K562 (cell line): ENCODE results near the gene GDF2. TPM values are rescaled to one million over a fixed set of nuclear protein-coding genes. Genes with fewer than 3 reads are reported as not detected.

ENCODE experiments used
- ATAC-seq: fragments of 200-7000 bp; cut with Tn5 transposase; 3 replicates; pipeline ENCODE4 v1.9.1; 2020; ENCODE audit warnings: moderate library complexity
- BruUV-seq: library from RNA; stranded (reverse); fragments of 400-500 nt; replicated peaks from 2 replicates; lab custom pipeline; 2021; lab: Mats Ljungman, UMichigan
- CTCF ChIA-PET: fragments of 300-600 bp; formaldehyde crosslinking; extraction: SDS; loops from one replicate; lab custom pipeline; 2021; ENCODE audit warnings: low intra/inter-chr PET ratio; lab: Yijun Ruan, JAX
- POLR2A ChIA-PET: fragments of 300-600, 350-650 bp; sonication (Branson Sonifier 250); formaldehyde crosslinking; extraction: SDS; loops from one replicate; lab custom pipeline; 2021; ENCODE audit warnings: antibody characterized with exemption, inconsistent platforms; lab: Yijun Ruan, JAX
- DNase-seq, 4 experiments: peaks; one replicate each; pipeline versions ENCODE4 v3.0.0 to v3.0.0-alpha.2; 2011 to 2018; ENCODE audit warnings: low spot score in 3 of 4, mixed read lengths in 3 of 4; ENCODE audit errors: extremely low read depth in 1 of 4
- FAIRE-seq: peaks from 2 replicates; lab custom pipeline; 2011; peaks lifted over from hg19 to GRCh38; lab: Jason Lieb, UNC
- H2AFZ ChIP-seq: 2 replicates; pipeline ENCODE4 v1.6.0; 2011; ENCODE audit warnings: low read depth, low read length, control low read depth, inconsistent platforms
- H3K27ac ChIP-seq: fragments of 200-600 bp; 3 replicates; pipeline ENCODE4 v1.8.0; 2011; ENCODE audit warnings: low read depth, mild to moderate bottlenecking, control low read depth, inconsistent platforms, low read length, moderate library complexity, mixed read lengths; ENCODE audit errors: extremely low read depth
- H3K27me3 ChIP-seq, 2 experiments: fragments of 300-600 bp in 1 of 2; 2 replicates in 1 of 2; 3 replicates in 1 of 2; pipeline versions ENCODE4 v1.6.0 to v1.8.0; 2011; ENCODE audit warnings: inconsistent platforms in 2 of 2, low read length in 2 of 2, mild to moderate bottlenecking in 1 of 2, mixed read lengths in 1 of 2, moderate library complexity in 1 of 2; ENCODE audit not compliant: control insufficient read depth in 2 of 2, insufficient read depth in 2 of 2
- H3K36me3 ChIP-seq: fragments of 300-600 bp; 3 replicates; pipeline ENCODE4 v1.8.0; 2011; ENCODE audit warnings: mild to moderate bottlenecking, low read length, inconsistent platforms; ENCODE audit not compliant: control insufficient read depth, insufficient read depth
- H3K4me1 ChIP-seq, 2 experiments: fragments of 200-600 bp in 1 of 2; replicated peaks in 1 of 2; 2 replicates in 1 of 2; 3 replicates in 1 of 2; pipeline versions ENCODE4 v1.5.1 to v1.8.0; 2011; ENCODE audit warnings: inconsistent platforms in 2 of 2, low read length in 2 of 2, mild to moderate bottlenecking in 1 of 2, mixed read lengths in 1 of 2, moderate library complexity in 1 of 2; ENCODE audit not compliant: control insufficient read depth in 2 of 2, insufficient read depth in 2 of 2
- H3K4me2 ChIP-seq: 2 replicates; pipeline ENCODE4 v1.6.1; 2011; ENCODE audit warnings: low read length, control low read depth, inconsistent platforms, mixed read lengths; ENCODE audit not compliant: insufficient read depth
- H3K4me3 ChIP-seq: fragments of 200-600 bp; sonication (generic), shearing (Covaris generic); 2 replicates; pipeline ENCODE4 v1.5.1; 2016; ENCODE audit warnings: control low read depth, inconsistent platforms
- H3K79me2 ChIP-seq: fragments of 200-600 bp; 3 replicates; pipeline ENCODE4 v1.8.0; 2011; ENCODE audit warnings: low read length, inconsistent platforms; ENCODE audit not compliant: control insufficient read depth, insufficient read depth
- H3K9ac ChIP-seq, 2 experiments: 2 replicates each; pipeline versions ENCODE4 v1.6.0 to v1.6.1; 2011; ENCODE audit warnings: low read depth in 2 of 2, low read length in 2 of 2, control low read depth in 1 of 2, inconsistent platforms in 1 of 2, mild to moderate bottlenecking in 1 of 2, mixed read lengths in 1 of 2; ENCODE audit not compliant: insufficient read depth in 1 of 2
- H3K9me1 ChIP-seq: one replicate; pipeline ENCODE4 v1.6.0; 2011; ENCODE audit warnings: inconsistent platforms, mild to moderate bottlenecking, low read length, moderate library complexity; ENCODE audit not compliant: control insufficient read depth, insufficient read depth
- H3K9me3 ChIP-seq: replicated peaks from 2 replicates; pipeline ENCODE4 v1.5.1; 2011; ENCODE audit warnings: low read depth, low read length, inconsistent platforms; ENCODE audit not compliant: control insufficient read depth, insufficient read depth
- H4K20me1 ChIP-seq: replicated peaks from 2 replicates; pipeline ENCODE4 v1.6.1; 2011; ENCODE audit warnings: low read length, inconsistent platforms, mixed read lengths; ENCODE audit not compliant: control insufficient read depth, insufficient read depth
- CBX5 ChIP-seq: IDR thresholded peaks from 2 replicates; pipeline ENCODE4 v1.6.1; 2014; ENCODE audit warnings: low read depth, borderline replicate concordance
- KDM4B ChIP-seq, 2 experiments: fragments of 450-650 bp in 1 of 2; sonication (generic) in 1 of 2; IDR thresholded peaks; 2 replicates each; pipeline ENCODE4 v1.6.1; 2016 to 2017; ENCODE audit warnings: borderline replicate concordance in 2 of 2, antibody characterized with exemption in 1 of 2, low read depth in 1 of 2, mild to moderate bottlenecking in 1 of 2
- NCOA2 ChIP-seq, 2 experiments: fragments of 450-650 bp; IDR thresholded peaks; 2 replicates each; pipeline ENCODE4 v1.6.1; 2018; ENCODE audit warnings: mild to moderate bottlenecking in 2 of 2, moderate library complexity in 1 of 2; ENCODE audit not compliant: partially characterized antibody in 2 of 2
- NCOR1 ChIP-seq: fragments of 450-650 bp; IDR thresholded peaks from 2 replicates; pipeline ENCODE4 v1.6.1; 2016; ENCODE audit warnings: mild to moderate bottlenecking, moderate library complexity
- OTX1 ChIP-seq: fragments of 450-650 bp; formaldehyde crosslinking; IDR thresholded peaks from 2 replicates; pipeline ENCODE4 v1.4.0; 2022; ENCODE audit warnings: mild to moderate bottlenecking
- PPARD ChIP-seq: fragments of 250-450 bp; sonication (Bioruptor Pico); IDR thresholded peaks from 2 replicates; pipeline ENCODE4 v1.8.0; 2022; ENCODE audit warnings: inconsistent platforms, mild to moderate bottlenecking, moderate library complexity
- SMARCB1 ChIP-seq: IDR thresholded peaks from 2 replicates; pipeline ENCODE4 v1.6.1; 2011; ENCODE audit warnings: improper control_type of control experiment, low read depth; ENCODE audit not compliant: insufficient read length
- ZNF197 ChIP-seq: fragments of 200-800 bp; sonication (Bioruptor generic); IDR thresholded peaks from 2 replicates; pipeline ENCODE4 v1.6.1; 2016; ENCODE audit warnings: low read depth, missing genetic modification characterization, missing compliant biosample characterization
- ZNF212 ChIP-seq: fragments of 450-650 bp; formaldehyde crosslinking; IDR thresholded peaks from 2 replicates; pipeline ENCODE4 v1.4.0; 2020; ENCODE audit warnings: mild to moderate bottlenecking
- ZNF354B ChIP-seq: fragments of 250-450 bp; sonication (Bioruptor Pico); IDR thresholded peaks from 2 replicates; pipeline ENCODE4 v1.4.0; 2020
- ZZZ3 ChIP-seq: fragments of 450-650 bp; IDR thresholded peaks from 2 replicates; pipeline ENCODE4 v1.6.1; 2016; ENCODE audit warnings: antibody characterized with exemption, mild to moderate bottlenecking, moderate library complexity
- WGBS: fragments of 100-300 bp; shearing (Covaris generic); methylation state at CpG from one replicate; pipeline ENCODE4 v1.1.6; 2016; ENCODE audit warnings: low coverage, mixed read lengths; ENCODE audit not compliant: insufficient coverage; ENCODE audit errors: missing lambda C conversion rate; 5-methylcytosine and 5-hydroxymethylcytosine counted together
- in situ Hi-C: fragments of 300-500 bp; cut with MboI; formaldehyde crosslinking; loops from 4 replicates; pipeline ENCODE4 v1.15.0; 2018; ENCODE audit warnings: inconsistent platforms, mixed read lengths
- intact Hi-C: fragments of 100-400 bp; cut with micrococcal nuclease; formaldehyde crosslinking; loops from 2 replicates; pipeline ENCODE4 v1.14.2; 2022
- polyA plus RNA-seq, 8 experiments: library from polyadenylated mRNA; depleted of rRNA in 4 of 8; stranded (reverse) in 5 of 8; unstranded in 3 of 8; fragments of >200 nt; fragmentation: Nextera tagmentation in 2 of 8; fragmentation: Illumina TruSeq in 1 of 8; extraction: Ambion mirVana in 2 of 8; extraction: Trizol in 1 of 8; gene quantifications; 2 replicates each; pipeline versions ENCODE4 v1.2.1 to v1.2.3, GENCODE V29; 2011 to 2014; ENCODE audit warnings: inconsistent platforms in 1 of 8, missing spikeins in 1 of 8
- total RNA-seq, 7 experiments: library from RNA; depleted of rRNA in 6 of 7; stranded (reverse); fragments of >200 nt in 6 of 7; fragmentation: Illumina TruSeq in 2 of 7; extraction: Trizol in 2 of 7; gene quantifications; 2 replicates each; pipeline versions ENCODE4 v1.2.1 to v1.2.3, GENCODE V29; 2011 to 2021; ENCODE audit warnings: low replicate concordance in 1 of 7
- TF ChIP-seq, protein P1 (sequence below): fragments of 150-350 bp; IDR thresholded peaks from 2 replicates; pipeline ENCODE4 v1.6.1; 2014; ENCODE audit warnings: low read depth, mild to moderate bottlenecking, low read length, borderline replicate concordance
- TF ChIP-seq, protein P2 (sequence below): fragments of 250-450 bp; sonication (Bioruptor Pico); IDR thresholded peaks from 2 replicates; pipeline ENCODE4 v1.4.0; 2020; ENCODE audit warnings: mild to moderate bottlenecking, moderate library complexity
- TF ChIP-seq, protein P3 (sequence below): sonication (generic); formaldehyde crosslinking; IDR thresholded peaks from 2 replicates; pipeline ENCODE4 v1.4.0; 2020; ENCODE audit warnings: mild to moderate bottlenecking, missing genetic modification reagents

GDF2 gene
- total and polyA plus RNA-seq, 9 of the 15 experiments (the other 6 are each of a cell fraction or from before 2014, with no cell fraction given) = 0.08 to 0.58 (median 0.27) TPM; not detected in 2

DNA sequence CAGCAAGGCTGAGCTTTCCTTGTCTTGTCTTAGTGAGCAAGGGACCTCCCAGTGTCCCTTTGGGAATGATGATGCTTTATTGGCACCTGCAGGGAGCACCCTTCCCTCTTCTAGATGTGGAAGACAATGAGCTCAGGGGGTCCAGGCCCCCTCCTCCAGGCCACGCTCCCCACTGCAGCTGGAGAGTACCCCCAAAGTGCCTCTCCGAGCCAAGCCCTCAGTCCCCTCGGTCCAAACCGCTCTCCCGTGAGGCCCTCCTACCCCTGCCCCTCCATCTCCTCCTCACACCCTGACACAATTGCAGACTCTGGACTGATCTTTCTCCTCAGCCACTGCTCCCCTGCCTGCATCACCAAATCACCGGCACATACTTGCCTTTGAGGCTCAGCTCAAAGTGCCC, 42.7 kb downstream of the GDF2 start (continued):
- TF ChIP-seq, protein P1, sequence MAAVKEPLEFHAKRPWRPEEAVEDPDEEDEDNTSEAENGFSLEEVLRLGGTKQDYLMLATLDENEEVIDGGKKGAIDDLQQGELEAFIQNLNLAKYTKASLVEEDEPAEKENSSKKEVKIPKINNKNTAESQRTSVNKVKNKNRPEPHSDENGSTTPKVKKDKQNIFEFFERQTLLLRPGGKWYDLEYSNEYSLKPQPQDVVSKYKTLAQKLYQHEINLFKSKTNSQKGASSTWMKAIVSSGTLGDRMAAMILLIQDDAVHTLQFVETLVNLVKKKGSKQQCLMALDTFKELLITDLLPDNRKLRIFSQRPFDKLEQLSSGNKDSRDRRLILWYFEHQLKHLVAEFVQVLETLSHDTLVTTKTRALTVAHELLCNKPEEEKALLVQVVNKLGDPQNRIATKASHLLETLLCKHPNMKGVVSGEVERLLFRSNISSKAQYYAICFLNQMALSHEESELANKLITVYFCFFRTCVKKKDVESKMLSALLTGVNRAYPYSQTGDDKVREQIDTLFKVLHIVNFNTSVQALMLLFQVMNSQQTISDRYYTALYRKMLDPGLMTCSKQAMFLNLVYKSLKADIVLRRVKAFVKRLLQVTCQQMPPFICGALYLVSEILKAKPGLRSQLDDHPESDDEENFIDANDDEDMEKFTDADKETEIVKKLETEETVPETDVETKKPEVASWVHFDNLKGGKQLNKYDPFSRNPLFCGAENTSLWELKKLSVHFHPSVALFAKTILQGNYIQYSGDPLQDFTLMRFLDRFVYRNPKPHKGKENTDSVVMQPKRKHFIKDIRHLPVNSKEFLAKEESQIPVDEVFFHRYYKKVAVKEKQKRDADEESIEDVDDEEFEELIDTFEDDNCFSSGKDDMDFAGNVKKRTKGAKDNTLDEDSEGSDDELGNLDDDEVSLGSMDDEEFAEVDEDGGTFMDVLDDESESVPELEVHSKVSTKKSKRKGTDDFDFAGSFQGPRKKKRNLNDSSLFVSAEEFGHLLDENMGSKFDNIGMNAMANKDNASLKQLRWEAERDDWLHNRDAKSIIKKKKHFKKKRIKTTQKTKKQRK = no peak
- TF ChIP-seq KDM4B (IDR thresholded peaks at IDR 0.05; ENCODE audit: borderline replicate concordance in 2 of 2, low read depth in 1 of 2) (no peak), SMARCB1 (no peak), CBX5 (no peak), PPARD (CRISPR knock-in tag) (no peak)

DNA sequence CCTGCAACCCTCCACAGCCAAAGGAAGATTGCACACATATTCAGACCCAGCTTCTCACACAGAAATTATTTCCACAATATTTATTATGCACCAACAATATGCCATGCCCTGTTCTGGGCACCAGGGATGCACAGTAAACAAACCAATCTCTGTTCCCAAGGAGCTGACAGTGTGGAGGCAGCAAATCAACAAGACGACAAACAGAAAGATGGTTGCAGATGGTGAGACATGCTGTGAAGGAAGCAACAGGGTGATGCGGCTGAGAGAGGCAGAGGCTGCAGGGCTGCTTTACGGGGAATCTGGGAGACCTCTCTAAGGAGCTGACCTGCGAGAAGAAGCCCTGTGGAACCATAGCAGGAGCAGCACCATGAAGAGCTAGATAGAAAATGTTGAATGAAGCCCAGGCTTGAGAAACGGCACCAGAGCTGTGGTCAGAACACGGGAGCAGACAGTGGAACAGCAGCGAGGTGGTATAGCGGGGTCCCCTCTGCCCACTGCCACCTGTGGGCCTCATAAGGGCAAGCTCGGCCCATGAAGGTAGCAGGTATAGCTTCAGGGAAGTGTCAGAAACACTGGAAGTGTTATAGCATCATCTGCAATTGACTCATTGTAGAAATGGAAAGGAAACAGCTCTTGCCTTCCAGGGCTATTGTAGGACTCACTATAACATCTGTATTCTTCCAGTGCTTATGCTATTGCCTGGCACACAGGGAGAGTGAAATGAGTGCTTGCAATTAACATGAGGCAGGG, 43.4 kb downstream of the GDF2 start:
- Histone ChIP-seq H3K36me3 (no peaks in the 10 kb centered on the region), H3K4me1 (peaks cover 0 to 2% of the 10 kb centered on the region in 2 experiments; a peak in 2 of 5 replicates), H3K9ac (no peak overlapping the region), H3K9me1 (no peaks in the 10 kb centered on the region), H3K27me3 (peaks cover 53 to 78% of the 10 kb centered on the region in 2 experiments), H3K4me2 (no peak overlapping the region), H2AFZ (no peak overlapping the region), H3K9me3 (no peaks in the 10 kb centered on the region), H3K79me2 (no peaks in the 10 kb centered on the region), H4K20me1 (peaks cover 5% of the 10 kb centered on the region), H3K27ac (no peak overlapping the region), H3K4me3 (no peak overlapping the region)
- no peak for FAIRE-seq
- CTCF ChIA-PET = no interaction called here
- in situ Hi-C loops (no loop called here), intact Hi-C loops (no loop called here)
- POLR2A ChIA-PET = interaction anchor here (0.7 to 1.2 kb wide), 3 partner anchors 10 to 943 kb away, joined by 3 read pairs; no protein-coding TSS in a partner anchor
- WGBS = 1% methylated on average over 9 of the region's 9 CpGs
- ATAC-seq = no peak
- no peak for DNase-seq
- BruUV-seq = no TSS peak
- TF ChIP-seq, protein P2, sequence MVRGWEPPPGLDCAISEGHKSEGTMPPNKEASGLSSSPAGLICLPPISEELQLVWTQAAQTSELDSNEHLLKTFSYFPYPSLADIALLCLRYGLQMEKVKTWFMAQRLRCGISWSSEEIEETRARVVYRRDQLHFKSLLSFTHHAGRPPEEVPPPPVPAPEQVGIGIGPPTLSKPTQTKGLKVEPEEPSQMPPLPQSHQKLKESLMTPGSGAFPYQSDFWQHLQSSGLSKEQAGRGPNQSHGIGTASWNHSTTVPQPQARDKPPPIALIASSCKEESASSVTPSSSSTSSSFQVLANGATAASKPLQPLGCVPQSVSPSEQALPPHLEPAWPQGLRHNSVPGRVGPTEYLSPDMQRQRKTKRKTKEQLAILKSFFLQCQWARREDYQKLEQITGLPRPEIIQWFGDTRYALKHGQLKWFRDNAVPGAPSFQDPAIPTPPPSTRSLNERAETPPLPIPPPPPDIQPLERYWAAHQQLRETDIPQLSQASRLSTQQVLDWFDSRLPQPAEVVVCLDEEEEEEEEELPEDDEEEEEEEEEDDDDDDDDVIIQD (CRISPR knock-in tag) = no peak
- TF ChIP-seq, protein P3, sequence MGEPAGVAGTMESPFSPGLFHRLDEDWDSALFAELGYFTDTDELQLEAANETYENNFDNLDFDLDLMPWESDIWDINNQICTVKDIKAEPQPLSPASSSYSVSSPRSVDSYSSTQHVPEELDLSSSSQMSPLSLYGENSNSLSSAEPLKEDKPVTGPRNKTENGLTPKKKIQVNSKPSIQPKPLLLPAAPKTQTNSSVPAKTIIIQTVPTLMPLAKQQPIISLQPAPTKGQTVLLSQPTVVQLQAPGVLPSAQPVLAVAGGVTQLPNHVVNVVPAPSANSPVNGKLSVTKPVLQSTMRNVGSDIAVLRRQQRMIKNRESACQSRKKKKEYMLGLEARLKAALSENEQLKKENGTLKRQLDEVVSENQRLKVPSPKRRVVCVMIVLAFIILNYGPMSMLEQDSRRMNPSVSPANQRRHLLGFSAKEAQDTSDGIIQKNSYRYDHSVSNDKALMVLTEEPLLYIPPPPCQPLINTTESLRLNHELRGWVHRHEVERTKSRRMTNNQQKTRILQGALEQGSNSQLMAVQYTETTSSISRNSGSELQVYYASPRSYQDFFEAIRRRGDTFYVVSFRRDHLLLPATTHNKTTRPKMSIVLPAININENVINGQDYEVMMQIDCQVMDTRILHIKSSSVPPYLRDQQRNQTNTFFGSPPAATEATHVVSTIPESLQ (CRISPR knock-in tag) = no peak
- TF ChIP-seq ZNF354B (CRISPR knock-in tag) (no peak), OTX1 (CRISPR knock-in tag) (no peak), NCOR1 (no peak), ZNF212 (CRISPR knock-in tag) (no peak), ZZZ3 (no peak), ZNF197 (CRISPR knock-in tag) (no peak), NCOA2 (IDR thresholded peaks at IDR 0.05; ENCODE audit: partially characterized antibody in 2 of 2) (no peak)
